Brain microvascular endothelial cell (primary cell): ENCODE measurements around the gene SLC2A14.
"Not testable (repeated sequence)": the region's sequence is repeated elsewhere in the genome, so short reads cannot be mapped to it uniquely, and the experiment has no call there.

ENCODE experiments used
- DNase-seq: peaks from one replicate; pipeline ENCODE4 v3.0.0-alpha.2; 2020
- H3K27ac ChIP-seq: fragments of 250-450 bp; sonication (Bioruptor Pico); 2 replicates; pipeline ENCODE4 v1.5.1; 2020; ENCODE audit warnings: mild to moderate bottlenecking, moderate library complexity
- H3K27me3 ChIP-seq: fragments of 250-450 bp; sonication (Bioruptor Pico); replicated peaks from 2 replicates; pipeline ENCODE4 v1.5.1; 2020; ENCODE audit warnings: mild to moderate bottlenecking
- H3K36me3 ChIP-seq: fragments of 250-450 bp; sonication (Bioruptor Pico); replicated peaks from 2 replicates; pipeline ENCODE4 v1.5.1; 2020; ENCODE audit warnings: mild to moderate bottlenecking
- H3K4me3 ChIP-seq: 2 replicates; pipeline ENCODE4 v1.5.1; 2011; ENCODE audit warnings: low read depth, mild to moderate bottlenecking, control low read depth, low read length, moderate library complexity
- in situ Hi-C: cut with HindIII; loops from 2 replicates; pipeline ENCODE4 v1.10.0; 2017; ENCODE audit warnings: low sequenced_read_pairs, low pct_ligation_motif_present
- TF ChIP-seq, protein P1 (sequence below): IDR thresholded peaks from 2 replicates; pipeline ENCODE4 v1.5.1; 2011; ENCODE audit warnings: low read depth, mild to moderate bottlenecking, moderate library complexity, low read length, control low read depth, inconsistent platforms; ENCODE audit errors: missing control alignments

The SLC2A14 gene

DNA sequence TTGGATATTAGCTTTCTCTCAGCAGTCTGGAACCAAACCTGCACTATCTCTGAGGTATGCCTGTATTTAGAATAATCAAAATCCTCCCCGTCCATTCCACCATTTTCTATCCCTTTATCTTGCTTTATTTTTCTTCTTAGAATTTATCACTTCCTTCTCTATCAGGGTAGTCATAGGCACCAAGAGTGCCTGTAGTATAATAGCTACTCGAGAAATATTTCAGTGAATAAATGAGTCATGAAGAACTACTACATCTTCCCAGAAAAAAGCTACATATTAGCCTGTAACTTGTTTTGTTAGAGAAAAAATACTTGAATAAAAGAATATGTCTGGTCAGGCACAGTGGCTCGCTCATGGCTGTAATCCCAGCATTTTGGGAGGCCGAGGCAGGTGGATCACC lies 4.3 kb downstream of the SLC2A14 start:
- TF ChIP-seq, protein P1, sequence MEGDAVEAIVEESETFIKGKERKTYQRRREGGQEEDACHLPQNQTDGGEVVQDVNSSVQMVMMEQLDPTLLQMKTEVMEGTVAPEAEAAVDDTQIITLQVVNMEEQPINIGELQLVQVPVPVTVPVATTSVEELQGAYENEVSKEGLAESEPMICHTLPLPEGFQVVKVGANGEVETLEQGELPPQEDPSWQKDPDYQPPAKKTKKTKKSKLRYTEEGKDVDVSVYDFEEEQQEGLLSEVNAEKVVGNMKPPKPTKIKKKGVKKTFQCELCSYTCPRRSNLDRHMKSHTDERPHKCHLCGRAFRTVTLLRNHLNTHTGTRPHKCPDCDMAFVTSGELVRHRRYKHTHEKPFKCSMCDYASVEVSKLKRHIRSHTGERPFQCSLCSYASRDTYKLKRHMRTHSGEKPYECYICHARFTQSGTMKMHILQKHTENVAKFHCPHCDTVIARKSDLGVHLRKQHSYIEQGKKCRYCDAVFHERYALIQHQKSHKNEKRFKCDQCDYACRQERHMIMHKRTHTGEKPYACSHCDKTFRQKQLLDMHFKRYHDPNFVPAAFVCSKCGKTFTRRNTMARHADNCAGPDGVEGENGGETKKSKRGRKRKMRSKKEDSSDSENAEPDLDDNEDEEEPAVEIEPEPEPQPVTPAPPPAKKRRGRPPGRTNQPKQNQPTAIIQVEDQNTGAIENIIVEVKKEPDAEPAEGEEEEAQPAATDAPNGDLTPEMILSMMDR = no peak
- H3K27ac ChIP-seq = no peak overlapping the region
- no peak overlapping the region for H3K4me3 ChIP-seq
- DNase-seq = no peak
- H3K27me3 ChIP-seq = peaks cover 12% of the 10 kb centered on the region
- H3K36me3 ChIP-seq = no peaks in the 10 kb centered on the region
- in situ Hi-C loops = no loop called here

DNA sequence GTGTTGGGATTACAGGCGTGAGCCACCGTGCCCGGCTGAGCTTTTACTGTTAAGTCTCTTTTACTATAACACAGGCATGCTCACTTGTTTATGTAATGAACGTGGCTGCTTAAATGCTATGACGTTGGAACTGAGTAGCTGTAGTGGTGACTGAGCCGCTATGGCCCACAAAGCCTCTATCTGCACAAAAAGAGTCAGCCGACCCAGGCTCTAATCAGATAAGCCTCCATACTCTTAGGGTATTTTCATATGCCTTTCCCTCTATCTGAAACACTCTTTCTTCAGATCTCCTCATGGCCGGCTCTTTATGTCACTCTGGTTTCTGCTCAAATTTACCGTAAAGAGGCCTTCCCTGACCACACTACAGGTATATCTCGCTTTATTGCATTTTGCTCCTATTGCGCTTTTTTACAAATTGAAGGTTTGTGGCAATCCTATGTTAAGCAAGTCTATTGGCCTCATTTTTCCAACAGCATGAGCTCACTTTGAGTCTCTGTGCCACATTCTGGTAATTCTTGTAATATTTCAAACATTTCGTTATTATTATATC lies 8.0 kb downstream of the SLC2A14 start:
- no peak overlapping the region for H3K27ac ChIP-seq
- H3K27me3 ChIP-seq = no peaks in the 10 kb centered on the region
- TF ChIP-seq, protein P1 = no peak
- H3K4me3 ChIP-seq = no peak overlapping the region
- no peaks in the 10 kb centered on the region for H3K36me3 ChIP-seq
- no peak for DNase-seq
- in situ Hi-C loops = no loop called here

DNA sequence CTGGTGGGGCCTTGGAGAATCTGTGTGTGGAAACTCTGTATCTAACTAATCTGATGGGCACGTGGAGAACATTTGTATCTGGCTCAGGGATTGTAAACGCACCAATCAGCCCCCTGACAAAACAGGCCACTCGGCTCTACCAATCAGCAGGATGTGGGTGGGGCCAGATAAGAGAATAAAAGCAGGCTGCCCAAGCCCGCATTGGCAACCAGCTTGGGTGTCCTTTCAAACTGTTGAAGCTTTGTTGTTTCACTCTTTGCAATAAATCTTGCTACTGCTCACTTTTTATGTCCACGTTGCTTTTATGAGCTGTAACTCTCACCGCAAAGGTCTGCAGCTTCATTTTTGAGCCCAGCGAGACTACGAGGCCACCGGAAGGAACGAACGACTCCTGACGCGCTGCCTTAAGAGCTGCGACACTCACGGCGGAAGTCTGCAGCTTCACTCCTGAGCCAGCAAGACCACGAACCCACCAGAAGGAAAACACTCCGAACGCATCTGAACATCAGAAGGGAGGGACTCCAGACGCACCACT lies 9.8 kb downstream of the SLC2A14 start:
- H3K36me3 ChIP-seq, DNase-seq, in situ Hi-C loops, H3K4me3 ChIP-seq, H3K27me3 ChIP-seq, H3K27ac ChIP-seq: not testable (repeated sequence)

DNA sequence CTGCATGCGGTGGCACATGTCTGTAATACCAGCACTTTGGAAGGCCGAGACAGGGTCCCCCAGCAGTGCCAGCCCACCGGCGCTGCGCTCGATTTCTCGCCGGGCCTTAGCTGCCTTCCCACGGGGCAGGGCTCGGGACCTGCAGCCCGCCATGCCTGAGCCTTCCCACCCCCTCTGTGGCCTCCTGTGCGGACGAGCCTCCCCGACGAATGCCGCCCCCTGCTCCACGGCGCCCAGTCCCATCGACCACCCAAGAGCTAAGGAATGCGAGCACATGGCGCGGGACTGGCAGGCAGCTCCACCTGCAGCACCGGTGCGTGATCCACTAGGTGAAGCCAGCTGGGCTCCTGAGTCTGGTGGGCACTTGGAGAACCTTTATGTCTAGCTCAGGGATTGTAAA lies 10.4 kb downstream of the SLC2A14 start:
- in situ Hi-C loops, H3K4me3 ChIP-seq, DNase-seq, H3K27me3 ChIP-seq, H3K27ac ChIP-seq, H3K36me3 ChIP-seq: not testable (repeated sequence)

DNA sequence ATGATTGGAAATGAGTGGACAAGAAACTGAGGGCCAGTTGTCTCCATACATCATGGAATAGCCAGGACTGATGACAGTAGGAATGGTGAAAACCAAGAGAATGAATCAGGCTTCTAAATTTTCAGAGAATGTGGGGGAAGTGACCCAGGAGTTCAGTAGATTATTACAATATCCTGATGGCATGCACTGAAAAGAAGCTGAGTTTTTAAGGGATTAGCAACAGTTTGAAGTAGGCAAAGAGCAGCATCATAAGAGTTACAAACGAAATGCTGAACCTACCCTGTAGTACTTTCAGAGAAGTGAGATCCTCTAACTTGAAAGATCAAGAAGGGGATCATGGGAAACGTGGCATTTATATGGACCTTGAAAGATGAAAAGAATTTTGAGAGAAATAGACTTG lies 13.2 kb downstream of the SLC2A14 start:
- Histone ChIP-seq H3K27ac (peak overlapping the region; percentile 66), H3K4me3 (no peak overlapping the region), H3K36me3 (no peaks in the 10 kb centered on the region), H3K27me3 (no peaks in the 10 kb centered on the region)
- TF ChIP-seq, protein P1 = no peak
- in situ Hi-C loops = no loop called here
- peak; percentile 60 for DNase-seq

DNA sequence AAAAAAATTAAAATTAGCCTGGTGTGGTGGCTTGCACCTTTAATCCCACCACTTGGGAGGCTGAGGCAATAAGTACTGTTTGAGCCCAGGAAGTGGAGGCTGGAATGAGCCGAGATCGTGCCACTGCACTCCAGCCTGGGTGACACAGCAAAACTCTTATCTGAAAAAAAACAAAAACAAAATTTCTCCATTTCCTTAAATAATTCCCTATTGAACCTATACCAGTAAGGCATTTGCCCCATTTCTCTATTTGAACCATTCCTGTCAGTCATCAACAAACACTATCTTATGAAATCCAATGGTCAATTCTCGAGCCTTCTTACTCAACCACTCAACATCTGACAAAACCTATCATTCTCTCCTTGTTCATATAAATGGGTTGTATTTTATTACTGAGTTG lies 14.7 kb downstream of the SLC2A14 start:
- Histone ChIP-seq H3K27me3 (no peaks in the 10 kb centered on the region), H3K27ac (no peak overlapping the region)
- DNase-seq = no peak

More for the DNA sequence above, 14.7 kb downstream of the SLC2A14 start:
- no peaks in the 10 kb centered on the region for H3K36me3 ChIP-seq
- TF ChIP-seq, protein P1 = no peak
- H3K4me3 ChIP-seq = no peak overlapping the region
- in situ Hi-C loops = no loop called here
